K562 (cell line): ENCODE measurements around the gene BTAF1. TPM values are rescaled to one million over a fixed set of nuclear protein-coding genes. Genes with fewer than 3 reads are reported as not detected.

Experiments
- ATF3 ChIP-seq, 2 experiments: fragments of 450-650 bp in 1 of 2; sonication (generic) in 1 of 2; formaldehyde crosslinking in 1 of 2; IDR thresholded peaks in 1 of 2; conservative IDR thresholded peaks in 1 of 2; 2 replicates each; pipeline versions ENCODE4 v1.6.1 to v1.8.1; 2016 to 2023; ENCODE audit warnings: mild to moderate bottlenecking in 2 of 2, moderate library complexity in 2 of 2, inconsistent platforms in 1 of 2, missing genetic modification reagents in 1 of 2
- ATF4 ChIP-seq: fragments of 450-650 bp; formaldehyde crosslinking; IDR thresholded peaks from 2 replicates; pipeline ENCODE4 v1.4.0; 2022; ENCODE audit warnings: mild to moderate bottlenecking, moderate library complexity
- DPF2 ChIP-seq: fragments of 450-650 bp; IDR thresholded peaks from 2 replicates; pipeline ENCODE4 v1.6.1; 2016
- HDAC8 ChIP-seq: fragments of 450-650 bp; IDR thresholded peaks from 2 replicates; pipeline ENCODE4 v1.6.1; 2016; ENCODE audit warnings: mild to moderate bottlenecking, missing genetic modification characterization, moderate library complexity, missing compliant biosample characterization
- HNRNPK ChIP-seq: fragments of 200-400 bp; formaldehyde crosslinking; IDR thresholded peaks from one replicate; pipeline ENCODE4 v1.6.1; 2018; ENCODE audit warnings: mild to moderate bottlenecking, low read depth, low read length; ENCODE audit not compliant: poor library complexity, severe bottlenecking
- JUND ChIP-seq, 2 experiments: IDR thresholded peaks; 2 replicates in 1 of 2; 3 replicates in 1 of 2; pipeline ENCODE4 v1.6.1; 2011; ENCODE audit warnings: borderline replicate concordance in 2 of 2, low read depth in 2 of 2, low read length in 2 of 2, improper control_type of control experiment in 1 of 2, missing biosample characterization in 1 of 2, missing genetic modification characterization in 1 of 2, missing genetic modification reagents in 1 of 2
- MAFF ChIP-seq: IDR thresholded peaks from 2 replicates; pipeline ENCODE4 v1.6.1; 2012; ENCODE audit warnings: low read length, improper control_type of control experiment
- MAFG ChIP-seq: fragments of 450-650 bp; conservative IDR thresholded peaks from 2 replicates; pipeline ENCODE4 v1.6.1; 2016; ENCODE audit warnings: missing genetic modification characterization, missing compliant biosample characterization
- MAFK ChIP-seq: IDR thresholded peaks from 2 replicates; pipeline ENCODE4 v1.6.1; 2011; ENCODE audit warnings: low read length, improper control_type of control experiment
- NCOA2 ChIP-seq, 2 experiments: fragments of 450-650 bp; IDR thresholded peaks; 2 replicates each; pipeline ENCODE4 v1.6.1; 2018; ENCODE audit warnings: mild to moderate bottlenecking in 2 of 2, moderate library complexity in 1 of 2; ENCODE audit not compliant: partially characterized antibody in 2 of 2
- NFE2 ChIP-seq: IDR thresholded peaks from 2 replicates; pipeline ENCODE4 v1.6.1; 2014; ENCODE audit warnings: antibody characterized with exemption, low read depth
- POLR2A ChIP-seq: fragments of 450-650 bp; conservative IDR thresholded peaks from 2 replicates; pipeline ENCODE4 v1.6.1; 2016
- PREB ChIP-seq: sonication (generic); formaldehyde crosslinking; IDR thresholded peaks from 2 replicates; pipeline ENCODE4 v1.8.1; 2023; ENCODE audit warnings: mild to moderate bottlenecking, missing genetic modification reagents
- RAD21 ChIP-seq, 2 experiments: fragments of 250-450 bp in 1 of 2; fragments of 450-650 bp in 1 of 2; sonication (Bioruptor Pico) in 1 of 2; formaldehyde crosslinking in 1 of 2; IDR thresholded peaks in 1 of 2; conservative IDR thresholded peaks in 1 of 2; 2 replicates each; pipeline versions ENCODE4 v1.4.0 to v1.8.0; 2020 to 2022; ENCODE audit warnings: mild to moderate bottlenecking in 2 of 2, moderate library complexity in 1 of 2
- SMAD4 ChIP-seq: fragments of 250-450 bp; sonication (Bioruptor Pico); conservative IDR thresholded peaks from 2 replicates; pipeline ENCODE4 v1.8.0; 2021; ENCODE audit warnings: inconsistent platforms, mild to moderate bottlenecking, moderate library complexity
- SMARCA4 ChIP-seq: fragments of 450-650 bp; IDR thresholded peaks from 2 replicates; pipeline ENCODE4 v1.6.1; 2016
- SMARCC2 ChIP-seq: fragments of 450-650 bp; IDR thresholded peaks from 2 replicates; pipeline ENCODE4 v1.6.1; 2017; ENCODE audit warnings: antibody characterized with exemption, moderate library complexity, mild to moderate bottlenecking, low read depth
- SP1 ChIP-seq: sonication (generic); formaldehyde crosslinking; IDR thresholded peaks from 2 replicates; pipeline ENCODE4 v1.8.1; 2022; ENCODE audit warnings: mild to moderate bottlenecking, missing genetic modification reagents
- SUPT5H ChIP-seq: fragments of 450-650 bp; IDR thresholded peaks from 2 replicates; pipeline ENCODE4 v1.6.1; 2016
- TAF15 ChIP-seq: fragments of 200-400 bp; formaldehyde crosslinking; IDR thresholded peaks from 2 replicates; pipeline ENCODE4 v1.6.1; 2017; ENCODE audit warnings: mild to moderate bottlenecking, low read depth, low read length, moderate library complexity
- TCF3 ChIP-seq: sonication (generic); formaldehyde crosslinking; IDR thresholded peaks from 2 replicates; pipeline ENCODE4 v1.4.0; 2020; ENCODE audit warnings: mild to moderate bottlenecking, missing genetic modification reagents
- TCF7L2 ChIP-seq: fragments of 150-350 bp; IDR thresholded peaks from 2 replicates; pipeline ENCODE4 v1.6.1; 2016; ENCODE audit warnings: low read depth, mild to moderate bottlenecking, low read length, moderate library complexity
- ZBTB5 ChIP-seq: fragments of 450-650 bp; IDR thresholded peaks from 2 replicates; pipeline ENCODE4 v1.6.1; 2017; ENCODE audit warnings: antibody characterized with exemption
- ZNF589 ChIP-seq: fragments of 200-800 bp; sonication (Bioruptor generic); IDR thresholded peaks from 2 replicates; pipeline ENCODE4 v1.6.1; 2016; ENCODE audit warnings: low read depth, missing genetic modification characterization, missing compliant biosample characterization
- ZNF79 ChIP-seq: fragments of 250-450 bp; sonication (Bioruptor Pico); IDR thresholded peaks from 2 replicates; pipeline ENCODE4 v1.4.0; 2020; ENCODE audit warnings: low read depth, mild to moderate bottlenecking, moderate library complexity
- polyA plus RNA-seq, 8 experiments: library from polyadenylated mRNA; depleted of rRNA in 4 of 8; stranded (reverse) in 5 of 8; unstranded in 3 of 8; fragments of >200 nt; fragmentation: Nextera tagmentation in 2 of 8; fragmentation: Illumina TruSeq in 1 of 8; extraction: Ambion mirVana in 2 of 8; extraction: Trizol in 1 of 8; gene quantifications; 2 replicates each; pipeline versions ENCODE4 v1.2.1 to v1.2.3, GENCODE V29; 2011 to 2014; ENCODE audit warnings: inconsistent platforms in 1 of 8, missing spikeins in 1 of 8
- total RNA-seq, 7 experiments: library from RNA; depleted of rRNA in 6 of 7; stranded (reverse); fragments of >200 nt in 6 of 7; fragmentation: Illumina TruSeq in 2 of 7; extraction: Trizol in 2 of 7; gene quantifications; 2 replicates each; pipeline versions ENCODE4 v1.2.1 to v1.2.3, GENCODE V29; 2011 to 2021; ENCODE audit warnings: low replicate concordance in 1 of 7

The BTAF1 gene
- total and polyA plus RNA-seq, 9 of the 15 experiments (the other 6 are each of a cell fraction or from before 2014, with no cell fraction given) = 6.6 to 70.7 (median 30.5) TPM

GRCh38 chr10:92011560-92012214 lies 88.1 kb downstream of the BTAF1 start (continued):
- TF ChIP-seq ZNF79 (CRISPR knock-in tag) = no peak
- TF ChIP-seq PREB = no peak
- TF ChIP-seq MAFK = peak; percentile 21; the same call in 1 of the 2 replicates
- no peak for TF ChIP-seq ZNF589 (CRISPR knock-in tag)
- TF ChIP-seq TCF7L2 = no peak
- TF ChIP-seq ATF3 (IDR thresholded peaks at IDR 0.05) = peak; percentile 85
- TF ChIP-seq ATF3 (CRISPR knock-in tag; conservative IDR thresholded peaks at IDR 0.05) = no peak
- TF ChIP-seq SMARCC2 = 0 out of 2 replicates have a peak, but pooled peaks have one; percentile 33
- no peak for TF ChIP-seq SUPT5H
- TF ChIP-seq SMARCA4 = peak; percentile 74
- TF ChIP-seq SMAD4 (CRISPR knock-in tag) = no peak
- TF ChIP-seq NCOA2 (IDR thresholded peaks at IDR 0.05; ENCODE audit: partially characterized antibody in 2 of 2) = no peak
- peak; percentile 94 for TF ChIP-seq HNRNPK
- no peak; the same call in 1 of the 2 replicates for TF ChIP-seq MAFF
- TF ChIP-seq TAF15 = no peak
- TF ChIP-seq TCF3 (CRISPR knock-in tag) = no peak
- TF ChIP-seq MAFG (tag) = peak; percentile 28; the same call in 1 of the 2 replicates
- TF ChIP-seq ATF4 (CRISPR knock-in tag) = no peak
- peak; percentile 83; the same call in 1 of the 2 replicates for TF ChIP-seq JUND (IDR thresholded peaks at IDR 0.05; ENCODE audit: borderline replicate concordance, low read depth, low read length)
- peak; percentile 78 for TF ChIP-seq JUND (tag; IDR thresholded peaks at IDR 0.05; ENCODE audit: borderline replicate concordance, low read depth, low read length)
- TF ChIP-seq SP1 = no peak
- TF ChIP-seq POLR2A = no peak
- TF ChIP-seq HDAC8 = no peak
- peak; percentile 72 for TF ChIP-seq DPF2
- no peak for TF ChIP-seq RAD21 (CRISPR knock-in tag; conservative IDR thresholded peaks at IDR 0.05 in 1 of 2, IDR thresholded peaks at IDR 0.05 in 1 of 2)
- TF ChIP-seq ZBTB5 = no peak
- peak; percentile 60 for TF ChIP-seq NFE2
